Neural cell (in vitro differentiated cells): ENCODE results near the gene RPL13A. TPM values are rescaled to one million over a fixed set of nuclear protein-coding genes. Genes with fewer than 3 reads are reported as not detected.
A peak's percentile ranks its signal among the peaks of the same experiment; 100 is the strongest.
"Not testable (repeated sequence)": the region's sequence is repeated elsewhere in the genome, so short reads cannot be mapped to it uniquely, and the experiment has no call there.

Experiments
- H2AFZ ChIP-seq: fragments of 200-600, 300-800 bp; sonication (generic), shearing (Covaris generic); 2 replicates; pipeline ENCODE4 v1.6.0; 2014; ENCODE audit warnings: low read depth, mild to moderate bottlenecking, antibody characterized with exemption, low read length, moderate library complexity
- H3F3A ChIP-seq: fragments of 200-600 bp; shearing (Covaris generic); 2 replicates; pipeline ENCODE4 v1.6.1; 2016; ENCODE audit warnings: mild to moderate bottlenecking, moderate library complexity, mixed read lengths, antibody characterized with exemption, low read length; ENCODE audit not compliant: insufficient read depth, poor library complexity, severe bottlenecking
- H3K27ac ChIP-seq: fragments of 200-600, 300-800 bp; sonication (generic), shearing (Covaris generic); 2 replicates; pipeline ENCODE4 v1.5.1; 2014; ENCODE audit warnings: mild to moderate bottlenecking, low read length, moderate library complexity
- H3K27me3 ChIP-seq: fragments of 300-800, 200-600 bp; sonication (generic), shearing (Covaris generic); 2 replicates; pipeline ENCODE4 v1.6.0; 2014; ENCODE audit warnings: mild to moderate bottlenecking, low read depth, low read length, moderate library complexity; ENCODE audit not compliant: insufficient read depth
- H3K36me3 ChIP-seq: fragments of 300-800, 200-600 bp; sonication (generic), shearing (Covaris generic); 2 replicates; pipeline ENCODE4 v1.5.1; 2014; ENCODE audit warnings: mild to moderate bottlenecking, antibody characterized with exemption, low read length, moderate library complexity; ENCODE audit not compliant: insufficient read depth
- H3K4me2 ChIP-seq: fragments of 300-800, 200-600 bp; sonication (generic), shearing (Covaris generic); 2 replicates; pipeline ENCODE4 v1.6.0; 2014; ENCODE audit warnings: mild to moderate bottlenecking, low read length
- H3K4me3 ChIP-seq: fragments of 300-800, 200-600 bp; sonication (generic), shearing (Covaris generic); 2 replicates; pipeline ENCODE4 v1.5.1; 2014; ENCODE audit warnings: mild to moderate bottlenecking, low read length, moderate library complexity
- H3K79me2 ChIP-seq: fragments of 200-600 bp; shearing (Covaris generic); replicated peaks from 2 replicates; pipeline ENCODE4 v1.6.0; 2014; ENCODE audit warnings: mild to moderate bottlenecking, low read length, moderate library complexity; ENCODE audit not compliant: insufficient read depth
- H3K9ac ChIP-seq: fragments of 300-800, 200-600 bp; sonication (generic), shearing (Covaris generic); 2 replicates; pipeline ENCODE4 v1.6.1; 2016; ENCODE audit warnings: mild to moderate bottlenecking, low read length, mixed read lengths
- H3K9me2 ChIP-seq: fragments of 200-600 bp; shearing (Covaris generic); 2 replicates; pipeline ENCODE4 v1.6.1; 2016; ENCODE audit warnings: mild to moderate bottlenecking, low read length, mixed read lengths; ENCODE audit not compliant: insufficient read depth
- H3K9me3 ChIP-seq: fragments of 200-600, 300-800 bp; sonication (generic), shearing (Covaris generic); 2 replicates; pipeline ENCODE4 v1.6.1; 2016; ENCODE audit warnings: mild to moderate bottlenecking, mixed run types, low read length, moderate library complexity, mixed read lengths
- H4K20me1 ChIP-seq: fragments of 200-600 bp; shearing (Covaris generic); 2 replicates; pipeline ENCODE4 v1.6.1; 2016; ENCODE audit warnings: mild to moderate bottlenecking, mixed run types; ENCODE audit not compliant: insufficient read depth
- CTCF ChIP-seq: fragments of 450-650 bp; IDR thresholded peaks from 2 replicates; pipeline ENCODE4 v1.5.1; 2014; ENCODE audit warnings: antibody characterized with exemption, mild to moderate bottlenecking, moderate library complexity; ENCODE audit not compliant: poor library complexity, severe bottlenecking
- EZH2 ChIP-seq: fragments of 200-600, 300-800 bp; shearing (Covaris generic), sonication (generic); IDR thresholded peaks from 2 replicates; pipeline ENCODE4 v1.6.1; 2014; ENCODE audit warnings: antibody characterized with exemption, low read length, borderline replicate concordance, mild to moderate bottlenecking; ENCODE audit not compliant: insufficient read depth, poor library complexity, severe bottlenecking
- MXI1 ChIP-seq: fragments of 450-650 bp; conservative IDR thresholded peaks from 2 replicates; pipeline ENCODE4 v1.6.1; 2014; ENCODE audit warnings: antibody characterized with exemption, mild to moderate bottlenecking; ENCODE audit not compliant: poor library complexity, severe bottlenecking
- POLR2AphosphoS5 ChIP-seq: IDR thresholded peaks from 2 replicates; pipeline ENCODE4 v1.6.1; 2012
- RAD21 ChIP-seq: fragments of 450-650 bp; conservative IDR thresholded peaks from 2 replicates; pipeline ENCODE4 v1.6.1; 2014; ENCODE audit warnings: antibody characterized with exemption, mild to moderate bottlenecking, moderate library complexity
- SMC3 ChIP-seq: fragments of 450-650 bp; conservative IDR thresholded peaks from 2 replicates; pipeline ENCODE4 v1.6.1; 2014; ENCODE audit warnings: antibody characterized with exemption, mild to moderate bottlenecking, moderate library complexity; ENCODE audit not compliant: poor library complexity
- TAF1 ChIP-seq: IDR thresholded peaks from 2 replicates; pipeline ENCODE4 v1.6.1; 2012; ENCODE audit warnings: low read depth
- polyA plus RNA-seq: library from polyadenylated mRNA; depleted of rRNA; stranded (reverse); fragments of >200 nt; gene quantifications from 2 replicates; pipeline ENCODE4 v1.2.3, GENCODE V29; 2014

Gene RPL13A
- polyA plus RNA-seq, 1 donor from 2014 or later: 2,313 TPM

- TF ChIP-seq EZH2 (no peak), CTCF (no peak), RAD21 (no peak), TAF1 (no peak), POLR2AphosphoS5 (no peak), SMC3 (no peak), MXI1 (no peak)
- Histone ChIP-seq H3K9ac (no peak overlapping the region), H3K9me2 (no peaks in the 10 kb centered on the region), H3K9me3 (no peaks in the 10 kb centered on the region), H3K79me2 (no peaks in the 10 kb centered on the region), H3K36me3 (no peaks in the 10 kb centered on the region), H3K27ac (no peak overlapping the region), H3K27me3 (peaks cover 4% of the 10 kb centered on the region), H4K20me1 (no peaks in the 10 kb centered on the region), H3K4me2 (no peak overlapping the region), H2AFZ (no peak overlapping the region), H3F3A (no peaks in the 10 kb centered on the region), H3K4me3 (no peak overlapping the region)
Measured at GRCh38 chr19:49472936-49473335, 14.5 kb upstream of the RPL13A start.

DNA sequence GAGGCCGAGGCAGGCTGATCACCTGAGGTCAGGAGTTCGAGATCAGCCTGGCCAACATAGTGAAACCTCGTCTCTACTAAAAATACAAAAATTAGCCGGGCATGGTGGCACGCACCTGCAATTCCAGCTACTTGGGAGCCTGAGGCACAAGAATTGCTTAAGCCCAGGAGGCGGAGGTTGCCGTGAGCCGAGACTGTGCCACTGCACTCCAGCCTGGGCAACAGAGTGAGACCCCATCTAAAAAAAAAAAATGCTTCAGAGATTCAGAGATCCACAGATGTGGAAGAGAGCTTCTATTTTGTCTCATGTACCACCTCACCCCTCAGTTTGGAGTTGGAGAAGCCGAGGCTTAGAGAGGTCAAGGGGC lies 13.9 kb upstream of the RPL13A start:
- H3K9ac ChIP-seq, H3K4me2 ChIP-seq, H4K20me1 ChIP-seq, H2AFZ ChIP-seq, H3K79me2 ChIP-seq, H3K36me3 ChIP-seq, H3K27ac ChIP-seq, H3F3A ChIP-seq, H3K27me3 ChIP-seq, H3K9me2 ChIP-seq, H3K9me3 ChIP-seq, H3K4me3 ChIP-seq: not testable (repeated sequence)

- Histone ChIP-seq H2AFZ (no peak within 1 kb of the TSS), H3K9ac (no peak within 1 kb of the TSS), H3K4me2 (no peak within 1 kb of the TSS), H3K36me3 (no peaks in the 10 kb centered on the region), H3K9me2 (no peaks in the 10 kb centered on the region), H4K20me1 (no peaks in the 10 kb centered on the region), H3F3A (no peaks in the 10 kb centered on the region), H3K9me3 (no peaks in the 10 kb centered on the region), H3K4me3 (no peak within 1 kb of the TSS), H3K27ac (no peak within 1 kb of the TSS), H3K27me3 (peaks cover 4% of the 10 kb centered on the region), H3K79me2 (no peaks in the 10 kb centered on the region)
- TF ChIP-seq MXI1 (no peak), TAF1 (no peak), CTCF (peak; percentile 44)
Measured at GRCh38 chr19:49473868-49474541, 13.4 kb upstream of the RPL13A start, which contains the start of gene FLT3LG. TSS of gene FLT3LG (plus strand) at chr19:49474215. CDS start at chr19:49474640, 425 bp downstream.
